Stomach (tissue), 9 donors: ENCODE data around the gene RNF114. TPM values are rescaled to one million over a fixed set of nuclear protein-coding genes. Genes with fewer than 3 reads are reported as not detected.

Experiments
- DNase-seq, 2 donors: peaks; one replicate each; pipeline versions ENCODE4 v3.0.0 to v3.0.0-alpha.2; 2013 to 2019
- H3K27ac ChIP-seq, 5 donors: fragments of 200-600 bp in 4 of 5; sonication (generic) in 4 of 5; one replicate each; pipeline ENCODE4 v1.5.1; 2013 to 2019; ENCODE audit warnings: mild to moderate bottlenecking in 1 of 5, moderate library complexity in 1 of 5
- H3K27me3 ChIP-seq, 3 donors: fragments of 200-600 bp; sonication (generic); one replicate each; pipeline ENCODE4 v1.5.1; 2017 to 2019; ENCODE audit warnings: mixed run types in 1 of 3
- H3K36me3 ChIP-seq, 4 donors: fragments of 200-600 bp; sonication (generic); 1 replicate in 3 of 4; 2 replicates in 1 of 4; pipeline ENCODE4 v1.5.1; 2016 to 2019
- H3K4me1 ChIP-seq, 4 donors: fragments of 200-600 bp; sonication (generic); one replicate each; pipeline ENCODE4 v1.5.1; 2016 to 2019
- H3K4me3 ChIP-seq, 4 donors: fragments of 200-600 bp; sonication (generic) in 3 of 4; one replicate each; pipeline ENCODE4 v1.5.1; 2016 to 2019; ENCODE audit warnings: mild to moderate bottlenecking in 1 of 4
- H3K9me3 ChIP-seq, 4 donors: fragments of 200-600 bp; sonication (generic); one replicate each; pipeline ENCODE4 v1.5.1; 2016 to 2019
- CTCF ChIP-seq, 7 experiments: fragments of 450-650 bp in 4 of 7; fragments of 200-600 bp in 3 of 7; sonication (generic) in 3 of 7; IDR thresholded peaks; one replicate each; pipeline ENCODE4 v1.5.1; 2016 to 2019; ENCODE audit warnings: antibody characterized with exemption in 7 of 7, control low read depth in 2 of 7, mild to moderate bottlenecking in 1 of 7
- EP300 ChIP-seq: sonication (generic); formaldehyde crosslinking; IDR thresholded peaks from one replicate; pipeline ENCODE4 v1.6.1; 2017; ENCODE audit warnings: antibody characterized with exemption
- POLR2A ChIP-seq, 4 donors: fragments of 450-650 bp; IDR thresholded peaks; one replicate each; pipeline ENCODE4 v1.6.1; 2016; ENCODE audit warnings: antibody characterized with exemption in 4 of 4, control low read depth in 2 of 4, mild to moderate bottlenecking in 1 of 4, moderate library complexity in 1 of 4
- POLR2AphosphoS5 ChIP-seq, 3 donors: sonication (generic); formaldehyde crosslinking; IDR thresholded peaks; one replicate each; pipeline ENCODE4 v1.6.1; 2016; ENCODE audit warnings: antibody characterized with exemption in 3 of 3
- WGBS, 5 donors: extraction: QIAGEN DNeasy Blood & Tissue Kit in 3 of 5; methylation state at CpG; one replicate each; pipeline versions ENCODE4 v1.1.5 to v1.1.7; 2013 to 2018; 5-methylcytosine and 5-hydroxymethylcytosine counted together
- intact Hi-C: fragments of 100-400 bp; cut with DNase I; formaldehyde crosslinking; loops from one replicate; pipeline ENCODE4 v1.15.1; 2023; ENCODE audit warnings: low total_unique reads
- polyA plus RNA-seq, 3 donors: library from polyadenylated mRNA; stranded (reverse); fragments of 200-250 nt; gene quantifications; one replicate each; pipeline ENCODE4 v1.2.3, GENCODE V29; 2013
- total RNA-seq, 5 donors: library from RNA; depleted of rRNA; stranded (reverse); fragments of >200 nt; gene quantifications; one replicate each; pipeline versions ENCODE4 v1.1.0 to v1.2.3, GENCODE V29; 2014 to 2016
- donor health status: healthy with polysubstance abuse.
- donor health status: Bipolar disorder and iron deficiency.
- donor health status: healthy.

Gene RNF114
- total and polyA plus RNA-seq, 8 donors, result 29.5 to 317 (median 63.6) TPM

- H3K36me3 ChIP-seq, result peaks cover 28 to 71% (median 70%) of the 10 kb centered on the region in 4 donors
- no peak for DNase-seq
Observed at GRCh38 chr20:49905415-49906091, 30.6 kb upstream of the RNF114 start.

GRCh38 chr20:49906101-49906604 lies 30.0 kb upstream of the RNF114 start:
- Histone ChIP-seq H3K9me3 (no peaks in the 10 kb centered on the region), H3K4me3 (no peak overlapping the region), H3K36me3 (peaks cover 28 to 72% (median 70%) of the 10 kb centered on the region in 4 donors), H3K4me1 (peaks cover 21 to 40% (median 30%) of the 10 kb centered on the region in 4 donors), H3K27ac (peak overlapping the region in 1 of 5 donors; percentile 8), H3K27me3 (no peaks in the 10 kb centered on the region)
- no peak for TF ChIP-seq POLR2A (IDR thresholded peaks at IDR 0.05)
- TF ChIP-seq POLR2AphosphoS5 (IDR thresholded peaks at IDR 0.05), result no peak
- TF ChIP-seq CTCF (IDR thresholded peaks at IDR 0.05), result no peak
- no peak for TF ChIP-seq EP300
- no peak for DNase-seq
- WGBS, 5 donors, result 91 to 95% (median 94%) methylated on average over 33 to 37 of the region's 37 CpGs
- intact Hi-C loops, result no loop called here

More at GRCh38 chr20:49905415-49906091, 30.6 kb upstream of the RNF114 start:
- Histone ChIP-seq H3K4me3 (no peak overlapping the region), H3K4me1 (peaks cover 19 to 37% (median 29%) of the 10 kb centered on the region in 4 donors), H3K27ac (no peak overlapping the region), H3K9me3 (no peaks in the 10 kb centered on the region), H3K27me3 (no peaks in the 10 kb centered on the region)
- TF ChIP-seq CTCF (IDR thresholded peaks at IDR 0.05), result no peak
- no peak for TF ChIP-seq EP300
- no peak for TF ChIP-seq POLR2A (IDR thresholded peaks at IDR 0.05)
- no peak for TF ChIP-seq POLR2AphosphoS5 (IDR thresholded peaks at IDR 0.05)
- WGBS, 5 donors, result 87 to 91% (median 90%) methylated on average over 28 to 29 of the region's 29 CpGs
- intact Hi-C loops, result no loop called here

- H3K36me3 ChIP-seq, result peaks cover 28 to 72% (median 70%) of the 10 kb centered on the region in 4 donors
- intact Hi-C loops, result no loop called here
- WGBS, 5 donors, result 79 to 93% (median 89%) methylated on average over 15 of the region's 15 CpGs
Observed at GRCh38 chr20:49906615-49907154, 29.5 kb upstream of the RNF114 start.

More at GRCh38 chr20:49906615-49907154, 29.5 kb upstream of the RNF114 start:
- no peak for DNase-seq
- Histone ChIP-seq H3K9me3 (no peaks in the 10 kb centered on the region), H3K4me1 (peaks cover 21 to 40% (median 30%) of the 10 kb centered on the region in 4 donors), H3K27me3 (no peaks in the 10 kb centered on the region), H3K4me3 (no peak overlapping the region), H3K27ac (peak overlapping the region in 1 of 5 donors; percentile 8)
- TF ChIP-seq POLR2A (IDR thresholded peaks at IDR 0.05) (no peak), POLR2AphosphoS5 (IDR thresholded peaks at IDR 0.05) (no peak), CTCF (IDR thresholded peaks at IDR 0.05) (no peak)
